KG1 (cell line): ENCODE measurements around the gene MPZL2.
"Not testable (repeated sequence)": the region's sequence is repeated elsewhere in the genome, so short reads cannot be mapped to it uniquely, and the experiment has no call there.

Experiments used
- DNase-seq: peaks from one replicate; lab custom pipeline; 2025; lab: John Stamatoyannopoulos, UW

Gene MPZL2

DNA sequence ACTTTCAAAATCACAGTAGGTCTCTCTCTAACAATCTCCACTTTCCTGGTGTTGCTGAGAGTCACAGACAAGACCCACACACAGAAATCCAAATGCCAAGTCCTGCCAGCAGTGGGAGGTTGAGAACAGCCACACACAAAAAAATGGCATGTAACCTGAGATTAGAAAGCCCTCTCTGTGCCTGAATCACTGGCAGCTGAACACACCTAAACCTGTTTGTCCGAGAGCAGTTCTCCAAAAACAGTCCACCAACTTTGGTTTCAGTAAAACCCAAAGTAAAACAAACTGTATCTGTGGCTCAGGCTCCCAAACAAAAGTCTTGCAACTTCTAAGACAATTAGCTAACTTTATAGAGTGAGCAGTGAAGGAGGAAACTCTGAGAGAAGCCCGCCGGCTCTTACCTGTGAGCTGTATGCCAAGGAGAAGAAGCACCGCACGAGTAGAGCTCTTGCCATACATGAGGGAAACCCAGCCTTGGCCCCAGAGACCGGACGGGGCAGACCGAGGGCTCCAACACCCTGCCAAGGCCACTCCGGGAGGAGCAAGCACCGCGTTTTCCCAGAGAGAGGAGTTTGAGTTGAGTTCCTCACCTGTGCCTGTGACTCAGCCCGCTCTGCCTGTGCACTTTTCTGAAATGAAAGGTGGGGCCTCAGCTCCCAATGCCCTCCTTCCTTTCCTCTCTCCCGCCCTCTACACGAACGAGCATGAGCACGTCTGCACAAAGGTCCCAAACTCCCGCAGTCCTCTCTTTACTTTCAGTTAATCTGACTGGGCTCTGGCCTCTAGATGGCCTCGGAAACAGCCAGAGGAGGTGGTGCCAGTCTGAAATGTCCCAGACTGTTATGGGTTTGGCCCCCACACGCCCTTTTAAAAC is at the start of gene MPZL2:
Gene MPZL2 (minus strand): TSS at position 603 of the 874 bp plus-strand sequence. CDS start 144 bp downstream, at position 459.
- no peak for DNase-seq

DNA sequence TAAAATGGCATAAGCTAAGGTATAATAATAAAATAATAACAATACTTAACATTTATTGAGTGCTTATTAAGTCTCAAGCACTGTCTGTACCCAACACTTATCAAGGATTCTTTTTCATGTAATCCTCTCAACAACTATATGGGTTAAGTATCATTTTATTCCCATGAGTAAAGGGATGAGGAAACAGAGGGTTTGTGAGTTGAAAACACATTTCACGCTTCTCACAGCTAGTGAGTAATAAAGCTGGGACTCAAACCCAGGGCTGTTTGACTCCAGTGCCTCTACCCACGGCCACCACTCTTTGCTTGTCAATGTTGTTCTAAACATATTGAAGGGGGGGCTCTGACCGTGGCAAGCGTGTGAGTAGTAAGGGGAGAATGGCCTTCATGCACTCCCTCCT is 49.1 kb upstream of the MPZL2 start:
- DNase-seq: no peak

- no peak for DNase-seq
These were observed 48.2 kb upstream of the MPZL2 start for GRCh38 chr11:118312328-118312727.

GRCh38 chr11:118311518-118311917 is 47.4 kb upstream of the MPZL2 start:
- DNase-seq: no peak

DNA sequence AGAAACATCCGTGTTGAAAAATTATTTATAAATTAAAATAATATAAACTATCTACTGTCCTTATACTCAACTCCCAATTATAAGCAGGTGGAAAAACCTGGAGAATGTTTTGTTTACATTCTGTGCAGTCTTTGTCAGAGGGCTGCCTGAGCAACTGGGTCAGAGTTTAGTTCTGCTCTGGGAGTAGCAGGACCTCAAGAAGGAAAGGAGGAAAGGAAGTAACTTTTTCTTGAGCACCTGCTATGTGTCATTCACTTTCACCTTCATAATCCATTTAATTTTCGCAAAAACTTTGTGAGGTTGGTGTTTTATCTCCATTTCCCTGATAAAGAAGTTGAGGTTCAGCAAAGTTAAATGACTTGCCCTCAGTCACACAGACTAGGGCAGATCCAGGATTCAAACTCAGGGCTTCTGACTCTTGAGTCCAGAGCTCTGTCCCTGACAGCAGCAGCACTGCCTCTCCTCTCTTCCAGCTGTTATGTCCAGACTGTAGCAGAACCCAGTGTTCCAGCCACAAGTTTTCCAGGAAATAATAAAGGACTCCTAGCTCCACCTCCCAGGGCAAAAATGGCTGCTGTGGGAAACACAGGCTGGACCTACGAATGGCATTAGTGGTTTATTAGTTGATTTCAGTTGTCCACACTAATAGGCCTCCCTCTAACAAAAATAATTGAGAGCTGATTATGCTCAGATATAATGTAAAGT is 46.8 kb upstream of the MPZL2 start:
- no peak for DNase-seq

DNA sequence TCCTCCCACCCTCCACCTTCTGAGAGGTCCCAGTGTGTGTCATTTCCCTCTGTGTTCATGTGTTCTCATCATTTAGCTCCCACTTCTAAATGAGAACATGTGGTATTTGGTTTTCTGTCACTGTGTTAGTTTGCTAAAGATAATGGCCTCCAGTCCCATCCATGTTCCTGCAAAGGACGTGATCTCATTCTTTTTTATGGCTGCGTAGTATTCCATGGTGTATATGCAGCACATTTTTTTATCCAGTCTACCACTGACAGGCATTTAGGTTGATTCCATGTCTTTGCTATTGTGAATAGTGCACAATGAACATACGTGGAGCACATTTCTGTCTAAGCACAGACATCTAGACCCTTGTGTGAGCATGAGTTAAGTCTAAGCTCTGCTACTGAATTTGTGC is 46.2 kb upstream of the MPZL2 start:
- DNase-seq: no peak

DNA sequence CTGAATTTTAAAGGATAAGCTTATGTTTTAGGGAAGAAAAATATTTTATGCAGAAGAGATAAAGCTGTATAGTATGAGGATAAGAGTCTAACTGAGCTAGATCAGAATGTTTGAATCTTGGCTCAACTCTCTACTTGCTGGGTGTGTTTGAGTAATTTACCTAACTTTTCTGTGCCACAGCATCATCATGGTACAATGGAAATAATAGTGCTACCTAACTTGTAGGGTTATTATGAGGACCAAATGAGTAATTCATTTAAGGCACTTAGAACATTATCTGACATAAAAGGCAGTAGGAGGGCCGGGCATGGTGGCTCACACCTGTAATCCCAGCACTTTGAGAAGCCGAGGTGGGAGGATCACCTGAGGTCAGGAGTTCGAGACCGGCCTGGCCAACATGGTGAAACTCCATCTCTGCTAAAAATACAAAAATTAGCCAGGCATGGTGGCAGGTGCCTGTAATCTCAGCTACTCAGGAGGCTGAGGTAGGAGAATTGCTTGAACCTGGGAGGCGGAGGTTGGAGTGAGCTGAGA is 45.0 kb upstream of the MPZL2 start:
- DNase-seq: not testable (repeated sequence)

- DNase-seq: no peak
These were observed 42.5 kb upstream of the MPZL2 start for GRCh38 chr11:118306556-118306955.

GRCh38 chr11:118305726-118306125 is 41.6 kb upstream of the MPZL2 start:
- no peak for DNase-seq

- DNase-seq: peak; percentile 76
These were observed 40.6 kb upstream of the MPZL2 start, which contains the start of gene CD3E for GRCh38 chr11:118304568-118305248. CD3E (plus strand) TSS chr11:118304730; CDS start chr11:118304953, 223 bp downstream.

DNA sequence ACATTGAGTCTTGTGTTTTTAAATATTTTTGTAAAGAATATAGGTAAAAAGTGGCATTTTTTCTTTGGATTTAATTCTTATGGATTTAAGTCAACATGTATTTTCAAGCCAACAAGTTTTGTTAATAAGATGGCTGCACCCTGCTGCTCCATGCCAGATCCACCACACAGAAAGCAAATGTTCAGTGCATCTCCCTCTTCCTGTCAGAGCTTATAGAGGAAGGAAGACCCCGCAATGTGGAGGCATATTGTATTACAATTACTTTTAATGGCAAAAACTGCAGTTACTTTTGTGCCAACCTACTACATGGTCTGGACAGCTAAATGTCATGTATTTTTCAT is 40.1 kb upstream of the MPZL2 start:
- DNase-seq: no peak

- no peak for DNase-seq
These were observed 37.6 kb upstream of the MPZL2 start for GRCh38 chr11:118301600-118302195.

DNA sequence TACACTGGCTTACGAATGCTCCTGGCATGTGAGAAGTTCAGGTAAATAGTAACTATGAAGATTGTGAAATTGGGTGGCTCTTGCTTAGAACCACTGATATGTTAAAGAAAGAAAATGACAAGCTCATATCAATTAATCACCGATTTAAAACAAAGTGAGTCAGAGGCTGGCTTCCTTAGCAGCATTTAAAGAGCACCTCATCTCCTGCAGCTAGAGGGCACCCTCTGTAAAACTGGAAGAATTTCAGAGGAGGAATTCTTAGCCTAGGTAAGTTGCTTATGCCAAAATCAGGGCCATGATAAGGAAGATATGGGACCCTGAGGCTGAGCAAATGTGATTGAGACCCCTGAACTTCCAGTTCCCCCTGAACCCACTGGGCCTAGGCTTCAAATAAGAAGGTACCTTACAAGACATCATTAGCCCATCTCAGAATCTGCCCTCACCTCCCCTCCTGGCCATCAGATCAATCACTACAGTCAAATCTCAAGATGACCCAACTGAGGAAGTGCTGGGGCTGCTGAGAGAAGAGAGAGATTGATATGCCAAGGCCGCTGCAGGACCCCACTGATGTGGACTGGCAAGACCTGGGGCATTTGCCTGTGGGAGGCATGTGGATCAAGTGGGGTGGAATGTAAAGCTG is 31.8 kb upstream of the MPZL2 start:
- no peak for DNase-seq

DNA sequence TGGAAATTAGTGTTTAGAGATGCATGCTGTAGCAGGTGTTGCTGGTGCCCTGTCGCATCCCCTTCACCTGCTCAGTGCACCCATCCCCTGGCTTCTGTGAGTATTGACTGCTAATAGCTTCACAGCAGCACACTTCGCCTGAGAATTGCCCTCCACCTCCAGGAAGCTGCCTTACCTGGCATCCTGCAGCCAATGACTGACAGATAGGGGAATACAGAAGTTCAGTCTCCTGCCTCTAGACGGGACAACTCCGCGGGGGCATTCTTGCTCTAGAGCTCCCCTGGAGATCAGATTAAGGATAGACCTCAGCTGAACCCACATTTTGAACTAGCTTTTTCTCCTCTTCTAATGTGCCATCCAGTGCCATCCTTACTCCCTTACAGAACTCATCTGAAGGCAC is 31.1 kb upstream of the MPZL2 start:
- no peak for DNase-seq

DNA sequence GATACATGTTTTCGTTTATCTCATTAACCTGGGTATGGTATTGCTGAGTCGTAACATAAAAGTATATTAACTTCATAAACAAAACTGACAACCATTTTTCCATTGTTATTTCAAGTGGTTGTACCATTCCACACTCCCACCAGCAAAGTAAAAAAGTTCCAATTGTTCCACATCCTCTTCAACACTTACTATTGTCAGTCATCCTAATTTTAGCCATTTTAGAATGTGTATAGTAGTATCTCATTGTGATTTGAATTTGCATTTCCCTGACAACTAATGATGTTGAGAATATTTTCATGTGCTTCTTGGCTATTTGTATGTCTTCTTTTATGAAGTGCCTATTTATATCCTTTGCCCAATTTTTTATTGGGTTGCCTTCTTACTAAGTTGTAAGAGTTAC is 30.0 kb upstream of the MPZL2 start:
- DNase-seq: no peak

GRCh38 chr11:118291477-118292135 is 27.5 kb upstream of the MPZL2 start:
- DNase-seq: no peak

GRCh38 chr11:118290923-118291322 is 26.8 kb upstream of the MPZL2 start:
- peak; percentile 59 for DNase-seq

DNA sequence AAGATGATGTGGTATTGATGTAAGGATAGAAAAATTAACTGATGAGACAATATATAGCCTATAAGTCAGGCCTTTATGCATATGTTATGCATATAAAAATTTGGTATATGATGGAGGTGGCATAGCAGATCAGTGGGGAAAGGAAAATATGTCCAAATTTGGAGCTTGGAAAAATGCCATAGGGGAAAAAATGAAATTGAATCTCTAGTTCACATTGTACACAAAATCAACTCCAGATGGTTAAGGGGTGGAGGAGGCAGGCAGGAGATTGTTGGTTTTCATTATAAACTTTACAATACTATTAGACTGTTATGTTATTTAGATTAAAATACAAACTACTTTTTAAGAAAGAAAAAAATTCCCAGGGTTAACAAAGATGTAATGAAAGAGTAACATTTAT is 25.3 kb upstream of the MPZL2 start:
- no peak for DNase-seq

- no peak for DNase-seq
These were observed 22.9 kb upstream of the MPZL2 start for GRCh38 chr11:118287006-118287405.

GRCh38 chr11:118286545-118286944 is 22.4 kb upstream of the MPZL2 start:
- no peak for DNase-seq

- DNase-seq: no peak
These were observed 19.8 kb upstream of the MPZL2 start for GRCh38 chr11:118283756-118284350.
